Endodermal cell (in vitro differentiated cells): ENCODE measurements around the gene TARBP2. TPM values are rescaled to one million over a fixed set of nuclear protein-coding genes. Genes with fewer than 3 reads are reported as not detected.

Experiments
- DNase-seq: peaks from one replicate; pipeline ENCODE4 v3.0.0-alpha.2; 2017
- H3K27ac ChIP-seq: 2 replicates; pipeline ENCODE4 v1.5.1; 2013; ENCODE audit warnings: mild to moderate bottlenecking, low read depth, low read length, moderate library complexity
- H3K27me3 ChIP-seq: 2 replicates; pipeline ENCODE4 v1.6.1; 2013; ENCODE audit warnings: mild to moderate bottlenecking, low read length, moderate library complexity; ENCODE audit not compliant: insufficient read depth, control insufficient read depth, poor library complexity, severe bottlenecking
- H3K36me3 ChIP-seq: 2 replicates; pipeline ENCODE4 v1.7.0; 2013; ENCODE audit warnings: mild to moderate bottlenecking, low read length, moderate library complexity; ENCODE audit not compliant: control insufficient read depth, insufficient read depth
- H3K4me1 ChIP-seq: one replicate; pipeline ENCODE4 v1.7.0; 2013; ENCODE audit warnings: low read length; ENCODE audit not compliant: control insufficient read depth, insufficient read depth
- H3K4me3 ChIP-seq: 2 replicates; pipeline ENCODE4 v1.5.1; 2013; ENCODE audit warnings: mild to moderate bottlenecking, low read length, moderate library complexity
- H3K9ac ChIP-seq: 2 replicates; pipeline ENCODE4 v1.6.1; 2013; ENCODE audit warnings: mild to moderate bottlenecking, low read length, moderate library complexity; ENCODE audit not compliant: poor library complexity, severe bottlenecking; ENCODE audit errors: extremely low read depth
- H3K9me3 ChIP-seq: 2 replicates; pipeline ENCODE4 v1.6.1; 2013; ENCODE audit warnings: mild to moderate bottlenecking, low read length, moderate library complexity; ENCODE audit not compliant: control insufficient read depth
- H3K27ac Mint-ChIP-seq: 2 replicates; pipeline ENCODE4 v1.8.0; 2020; ENCODE audit warnings: mixed read lengths
- H3K27me3 Mint-ChIP-seq: 2 replicates; pipeline ENCODE4 v1.8.0; 2021; ENCODE audit warnings: mild to moderate bottlenecking, mixed read lengths; ENCODE audit not compliant: insufficient read depth
- H3K36me3 Mint-ChIP-seq: 2 replicates; pipeline ENCODE4 v1.8.0; 2020; ENCODE audit warnings: low read depth, mixed read lengths
- H3K4me1 Mint-ChIP-seq: 2 replicates; pipeline ENCODE4 v1.8.0; 2020; ENCODE audit warnings: mixed read lengths
- H3K4me3 Mint-ChIP-seq: 2 replicates; pipeline ENCODE4 v1.8.0; 2020; ENCODE audit warnings: mild to moderate bottlenecking, moderate library complexity, mixed read lengths
- H3K9me3 Mint-ChIP-seq: 2 replicates; pipeline ENCODE4 v1.8.0; 2020; ENCODE audit warnings: mild to moderate bottlenecking, mixed read lengths
- WGBS, 2 experiments: methylation state at CpG; one replicate each; pipeline versions ENCODE4 v1.1.5 to v1.1.7; 2013; ENCODE audit warnings: missing lambda C conversion rate in 2 of 2, mixed read lengths in 1 of 2; ENCODE audit not compliant: insufficient coverage in 1 of 2, insufficient read length in 1 of 2; 5-methylcytosine and 5-hydroxymethylcytosine counted together
- total RNA-seq, 2 donors: library from RNA; stranded (reverse); fragmentation: NEBNext Ultra II Directional in 1 of 2; extraction: Animal tissue kit (Norgen Biotek cat#: 25700) in 1 of 2; gene quantifications; 2 replicates in 1 of 2; 3 replicates in 1 of 2; pipeline ENCODE4 v1.2.1, GENCODE V29; 2021
- TF ChIP-seq, protein P1 (sequence below): fragments of 200-600 bp; sonication (generic); conservative IDR thresholded peaks from 2 replicates; pipeline ENCODE4 v1.5.0; 2021; ENCODE audit warnings: antibody characterized with exemption, mild to moderate bottlenecking

TARBP2 gene
- total RNA-seq, 2 donors from 2014 or later, result 48.4 to 60.3 TPM

GRCh38 chr12:53472056-53472582, 29.0 kb upstream of the TARBP2 start:
- H3K27me3 Mint-ChIP-seq, result no peaks in the 10 kb centered on the region
- Histone ChIP-seq H3K4me1 (peaks cover 29% of the 10 kb centered on the region), H3K9me3 (no peaks in the 10 kb centered on the region), H3K27me3 (no peaks in the 10 kb centered on the region), H3K9ac (no peak overlapping the region), H3K27ac (no peak overlapping the region), H3K36me3 (peaks cover 98% of the 10 kb centered on the region), H3K4me3 (peak overlapping the region; percentile 12)
- 100% methylated on average over 1 of the region's 1 CpG; no CpG with 5 or more reads in 1 of the 2 experiments for WGBS, 2 experiments
- H3K4me1 Mint-ChIP-seq, result peaks cover 59% of the 10 kb centered on the region
- TF ChIP-seq, protein P1, sequence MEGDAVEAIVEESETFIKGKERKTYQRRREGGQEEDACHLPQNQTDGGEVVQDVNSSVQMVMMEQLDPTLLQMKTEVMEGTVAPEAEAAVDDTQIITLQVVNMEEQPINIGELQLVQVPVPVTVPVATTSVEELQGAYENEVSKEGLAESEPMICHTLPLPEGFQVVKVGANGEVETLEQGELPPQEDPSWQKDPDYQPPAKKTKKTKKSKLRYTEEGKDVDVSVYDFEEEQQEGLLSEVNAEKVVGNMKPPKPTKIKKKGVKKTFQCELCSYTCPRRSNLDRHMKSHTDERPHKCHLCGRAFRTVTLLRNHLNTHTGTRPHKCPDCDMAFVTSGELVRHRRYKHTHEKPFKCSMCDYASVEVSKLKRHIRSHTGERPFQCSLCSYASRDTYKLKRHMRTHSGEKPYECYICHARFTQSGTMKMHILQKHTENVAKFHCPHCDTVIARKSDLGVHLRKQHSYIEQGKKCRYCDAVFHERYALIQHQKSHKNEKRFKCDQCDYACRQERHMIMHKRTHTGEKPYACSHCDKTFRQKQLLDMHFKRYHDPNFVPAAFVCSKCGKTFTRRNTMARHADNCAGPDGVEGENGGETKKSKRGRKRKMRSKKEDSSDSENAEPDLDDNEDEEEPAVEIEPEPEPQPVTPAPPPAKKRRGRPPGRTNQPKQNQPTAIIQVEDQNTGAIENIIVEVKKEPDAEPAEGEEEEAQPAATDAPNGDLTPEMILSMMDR, result no peak
- no peak overlapping the region for H3K4me3 Mint-ChIP-seq
- H3K27ac Mint-ChIP-seq, result no peak overlapping the region
- peaks cover 90% of the 10 kb centered on the region for H3K36me3 Mint-ChIP-seq
- H3K9me3 Mint-ChIP-seq, result no peaks in the 10 kb centered on the region
- no peak for DNase-seq

- Mint-ChIP-seq H3K4me3 (no peak overlapping the region), H3K4me1 (peaks cover 52% of the 10 kb centered on the region), H3K27ac (peak overlapping the region; percentile 86), H3K27me3 (no peaks in the 10 kb centered on the region), H3K36me3 (peaks cover 86% of the 10 kb centered on the region), H3K9me3 (no peaks in the 10 kb centered on the region)
- H3K9me3 ChIP-seq, result no peaks in the 10 kb centered on the region
- TF ChIP-seq, protein P1, result no peak
- no peak overlapping the region for H3K9ac ChIP-seq
- no peaks in the 10 kb centered on the region for H3K27me3 ChIP-seq
- H3K4me1 ChIP-seq, result peaks cover 31% of the 10 kb centered on the region
- WGBS, 2 experiments, result 88 to 100% methylated on average over 1 to 2 of the region's 2 CpGs
- no peak overlapping the region for H3K4me3 ChIP-seq
- no peak for DNase-seq
- peaks cover 97% of the 10 kb centered on the region for H3K36me3 ChIP-seq
- no peak overlapping the region for H3K27ac ChIP-seq
Measured at GRCh38 chr12:53474077-53474476, 27.0 kb upstream of the TARBP2 start.

DNA sequence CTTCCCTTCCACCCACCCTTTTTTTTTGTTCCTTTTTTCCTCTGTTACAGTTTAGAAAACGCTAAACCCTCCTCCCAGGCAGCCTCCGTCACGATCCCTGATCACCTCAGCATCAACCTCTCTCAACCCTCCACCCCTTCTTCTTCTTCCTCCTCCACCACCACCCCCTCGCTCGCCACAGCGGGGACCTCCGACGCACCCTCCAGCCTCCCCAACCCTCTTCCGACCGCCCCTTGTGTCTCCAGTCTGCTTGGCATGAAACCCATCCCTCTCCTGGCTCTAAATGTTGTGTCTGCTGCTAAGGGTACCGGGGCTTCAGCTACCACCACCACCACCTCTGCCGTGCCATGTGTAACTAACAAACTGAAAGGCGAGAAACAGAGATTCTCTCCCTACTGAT, 26.3 kb upstream of the TARBP2 start:
- H3K9me3 ChIP-seq, result no peaks in the 10 kb centered on the region
- WGBS, 2 experiments, result 94 to 98% methylated on average over 6 to 13 of the region's 13 CpGs
- no peak overlapping the region for H3K9ac ChIP-seq
- H3K36me3 ChIP-seq, result peaks cover 97% of the 10 kb centered on the region
- H3K4me1 ChIP-seq, result peaks cover 35% of the 10 kb centered on the region
- H3K4me3 ChIP-seq, result no peak overlapping the region
- H3K27ac ChIP-seq, result no peak overlapping the region
- Mint-ChIP-seq H3K27ac (peak overlapping the region; percentile 86), H3K9me3 (no peaks in the 10 kb centered on the region), H3K4me1 (peaks cover 57% of the 10 kb centered on the region), H3K27me3 (no peaks in the 10 kb centered on the region), H3K36me3 (peaks cover 87% of the 10 kb centered on the region), H3K4me3 (no peak overlapping the region)
- DNase-seq, result peak; percentile 52
- TF ChIP-seq, protein P1, result no peak
- no peaks in the 10 kb centered on the region for H3K27me3 ChIP-seq
